Measurements from ENCODE around the gene A2ML1. TPM values are rescaled to one million over a fixed set of nuclear protein-coding genes. Genes with fewer than 3 reads are reported as not detected.

The A2ML1 gene
- total and polyA plus RNA-seq, 12 donors: 0.13 to 0.20 TPM; not detected in 10

DNA sequence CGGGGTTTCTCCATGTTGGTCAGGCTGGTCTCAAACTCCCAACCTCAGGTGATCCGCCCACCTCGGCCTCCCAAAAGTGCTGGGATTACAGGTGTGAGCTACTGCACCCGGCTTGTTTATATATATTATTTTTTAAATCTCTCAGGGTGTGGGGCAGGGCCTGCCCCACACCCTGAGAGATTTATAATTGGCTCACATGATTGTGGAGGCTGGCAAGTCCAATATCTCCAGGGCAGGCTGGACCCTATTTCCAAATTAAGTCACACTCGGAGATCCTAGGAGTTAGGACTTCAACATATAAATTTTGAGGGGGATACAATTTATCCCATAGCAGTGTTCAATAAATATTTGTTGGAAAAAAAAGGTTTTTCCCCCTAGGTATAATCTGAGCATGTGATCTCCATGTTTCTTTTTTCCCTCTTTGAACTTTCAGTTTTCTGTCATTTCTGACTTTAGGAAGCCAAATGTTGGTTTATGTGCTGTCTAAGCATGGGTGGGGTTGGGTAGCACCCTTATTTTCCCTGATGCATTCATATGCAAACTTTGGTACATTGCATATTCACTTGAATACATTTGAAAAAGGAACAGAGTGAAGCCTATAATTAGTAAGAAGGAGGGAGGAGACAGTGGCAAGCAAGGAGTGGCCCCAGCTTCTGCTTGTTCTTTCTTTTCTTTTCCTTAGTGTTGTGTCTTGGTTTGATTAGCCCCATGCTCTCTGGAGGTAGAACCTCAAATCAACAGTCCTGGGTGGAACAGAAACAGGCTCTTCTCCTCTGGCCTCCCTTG is 8.7 kb upstream of the A2ML1 start:
- TF ChIP-seq, protein P1, sequence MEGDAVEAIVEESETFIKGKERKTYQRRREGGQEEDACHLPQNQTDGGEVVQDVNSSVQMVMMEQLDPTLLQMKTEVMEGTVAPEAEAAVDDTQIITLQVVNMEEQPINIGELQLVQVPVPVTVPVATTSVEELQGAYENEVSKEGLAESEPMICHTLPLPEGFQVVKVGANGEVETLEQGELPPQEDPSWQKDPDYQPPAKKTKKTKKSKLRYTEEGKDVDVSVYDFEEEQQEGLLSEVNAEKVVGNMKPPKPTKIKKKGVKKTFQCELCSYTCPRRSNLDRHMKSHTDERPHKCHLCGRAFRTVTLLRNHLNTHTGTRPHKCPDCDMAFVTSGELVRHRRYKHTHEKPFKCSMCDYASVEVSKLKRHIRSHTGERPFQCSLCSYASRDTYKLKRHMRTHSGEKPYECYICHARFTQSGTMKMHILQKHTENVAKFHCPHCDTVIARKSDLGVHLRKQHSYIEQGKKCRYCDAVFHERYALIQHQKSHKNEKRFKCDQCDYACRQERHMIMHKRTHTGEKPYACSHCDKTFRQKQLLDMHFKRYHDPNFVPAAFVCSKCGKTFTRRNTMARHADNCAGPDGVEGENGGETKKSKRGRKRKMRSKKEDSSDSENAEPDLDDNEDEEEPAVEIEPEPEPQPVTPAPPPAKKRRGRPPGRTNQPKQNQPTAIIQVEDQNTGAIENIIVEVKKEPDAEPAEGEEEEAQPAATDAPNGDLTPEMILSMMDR (IDR thresholded peaks at IDR 0.05): no peak
- H3K36me3 ChIP-seq: no peaks in the 10 kb centered on the region
- no peak overlapping the region for H3K4me3 ChIP-seq
- intact Hi-C loops (cut with DNase I): no loop called here
- H3K4me1 ChIP-seq: no peaks in the 10 kb centered on the region
- no peaks in the 10 kb centered on the region for H3K27me3 ChIP-seq
- ATAC-seq (no peak), DNase-seq (no peak)
- no peak overlapping the region for H3K27ac ChIP-seq
- no peaks in the 10 kb centered on the region for H3K9me3 ChIP-seq
- 69 to 77% methylated on average over 5 of the region's 5 CpGs for WGBS, 2 donors

DNA sequence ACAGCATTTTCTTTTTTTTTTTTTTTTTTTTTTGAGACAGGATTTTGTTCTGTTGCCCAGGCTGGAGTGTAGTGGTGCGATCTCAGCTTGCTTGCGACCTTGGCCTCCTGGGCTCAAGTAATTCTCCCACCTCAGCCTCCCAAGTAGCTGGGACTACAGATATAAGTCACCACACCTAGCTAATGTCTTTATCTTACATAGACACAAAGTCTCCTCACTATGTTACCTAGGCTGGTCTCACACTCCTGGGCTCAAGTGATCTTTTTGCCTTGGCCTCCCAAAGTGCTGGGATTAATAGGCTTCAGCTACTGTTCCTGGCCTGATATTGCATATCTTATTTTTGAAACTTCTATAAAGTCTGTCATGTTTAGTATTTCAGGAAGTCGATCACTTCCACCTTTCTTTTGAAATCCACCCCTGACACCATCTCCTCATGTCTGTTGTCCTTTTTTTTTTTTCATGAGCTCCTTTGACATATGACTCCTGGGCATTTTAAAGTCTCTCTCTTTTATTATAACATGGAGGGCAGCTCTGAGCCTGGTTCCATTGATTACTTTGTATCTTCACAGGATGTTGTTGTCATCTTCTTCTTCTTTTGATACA is 5.9 kb upstream of the A2ML1 start:
- TF ChIP-seq, protein P1 (IDR thresholded peaks at IDR 0.05): no peak
- no peak overlapping the region for H3K4me3 ChIP-seq
- no peaks in the 10 kb centered on the region for H3K36me3 ChIP-seq
- ATAC-seq: no peak
- intact Hi-C loops (cut with DNase I): loop anchor here in 1 of 10 donors (2.0 kb wide), 1 partner anchor 134 kb away; no protein-coding TSS in a partner anchor
- DNase-seq: no peak
- no peak overlapping the region for H3K27ac ChIP-seq
- H3K4me1 ChIP-seq: no peaks in the 10 kb centered on the region
- H3K27me3 ChIP-seq: no peaks in the 10 kb centered on the region
- WGBS, 2 donors: 92% methylated on average over 3 of the region's 3 CpGs
- no peaks in the 10 kb centered on the region for H3K9me3 ChIP-seq

DNA sequence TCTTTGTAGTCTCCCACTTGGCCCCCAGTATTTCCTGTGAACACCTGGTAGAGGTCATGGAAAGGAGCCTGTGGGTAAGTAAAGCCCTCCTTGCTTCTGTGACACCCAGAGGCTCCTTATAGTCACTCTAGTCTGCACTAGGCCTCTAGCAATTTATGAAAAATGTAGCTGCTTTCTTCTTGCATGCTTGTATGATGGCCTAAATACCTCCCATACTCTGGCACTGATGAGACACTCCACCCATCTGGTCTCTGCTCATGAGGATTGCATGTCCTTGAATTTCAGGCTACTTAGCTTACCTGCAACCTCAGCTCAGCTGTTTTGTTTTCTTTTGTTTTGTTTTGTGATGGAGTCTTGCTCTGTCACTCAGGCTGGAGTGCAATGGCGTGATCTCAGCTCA is 4.6 kb upstream of the A2ML1 start:
- Histone ChIP-seq H3K27me3 (no peaks in the 10 kb centered on the region), H3K27ac (no peak overlapping the region), H3K36me3 (no peaks in the 10 kb centered on the region), H3K4me1 (no peaks in the 10 kb centered on the region), H3K9me3 (no peaks in the 10 kb centered on the region), H3K4me3 (no peak overlapping the region)
- WGBS, 2 donors: 100% methylated on average over 1 of the region's 1 CpG
- TF ChIP-seq, protein P1 (IDR thresholded peaks at IDR 0.05): no peak
- no peak for ATAC-seq
- no peak for DNase-seq
- intact Hi-C loops (cut with DNase I): loop anchor here in 1 of 10 donors (2.0 kb wide), 1 partner anchor 135 kb away; no protein-coding TSS in a partner anchor

DNA sequence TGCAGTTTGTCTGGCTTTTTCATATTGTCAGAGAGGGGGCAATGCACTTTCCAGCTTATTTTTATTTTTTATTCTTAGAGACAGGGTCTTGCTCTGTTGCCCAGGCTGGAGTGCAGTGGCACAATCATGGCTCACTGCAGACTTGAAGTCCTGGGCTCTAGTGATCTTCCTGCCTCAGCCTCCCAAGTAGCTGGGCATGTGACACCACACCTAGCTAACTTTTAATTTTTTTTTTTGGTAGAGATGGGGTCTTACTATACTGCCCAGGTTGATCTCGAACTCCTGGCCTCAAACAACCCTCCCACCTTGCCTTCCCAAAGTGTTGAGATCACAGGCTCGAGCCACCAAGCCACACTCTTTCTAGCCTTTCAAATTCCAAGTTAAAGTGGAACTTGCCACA is 3.9 kb upstream of the A2ML1 start:
- TF ChIP-seq, protein P1 (IDR thresholded peaks at IDR 0.05): no peak

More for the DNA sequence above, 3.9 kb upstream of the A2ML1 start:
- Histone ChIP-seq H3K4me1 (no peaks in the 10 kb centered on the region), H3K4me3 (no peak overlapping the region), H3K36me3 (no peaks in the 10 kb centered on the region), H3K27ac (no peak overlapping the region), H3K9me3 (no peaks in the 10 kb centered on the region), H3K27me3 (no peaks in the 10 kb centered on the region)
- ATAC-seq: no peak
- no peak for DNase-seq
- WGBS, 2 donors: 86 to 90% methylated on average over 2 of the region's 2 CpGs
- intact Hi-C loops (cut with DNase I): no loop called here

Data from heart right ventricle (tissue), 16 donors.